B cell (primary cell): ENCODE measurements around the gene SLC25A25. TPM values are rescaled to one million over a fixed set of nuclear protein-coding genes. Genes with fewer than 3 reads are reported as not detected.

Experiments used
- ATAC-seq: fragments of 200-7000 bp; cut with Tn5 transposase; one replicate; pipeline ENCODE4 v1.10.0; 2021; ENCODE audit warnings: low read depth, mild to moderate bottlenecking, moderate number of reproducible peaks, moderate library complexity
- CTCF ChIA-PET: fragments of 350-600 bp; sonication (Branson Sonifier 250); formaldehyde crosslinking; loops from one replicate; lab custom pipeline; 2021; ENCODE audit warnings: antibody characterized with exemption, inconsistent platforms; lab: Charles Lee
- POLR2A ChIA-PET: fragments of 350-600 bp; sonication (Branson Sonifier 250); formaldehyde crosslinking; loops from one replicate; lab custom pipeline; 2021; ENCODE audit warnings: antibody characterized with exemption; lab: Charles Lee
- DNase-seq: peaks from one replicate; pipeline ENCODE4 v3.0.0; 2013
- H2AFZ ChIP-seq: 2 replicates; pipeline ENCODE4 v1.6.1; 2012; ENCODE audit warnings: mild to moderate bottlenecking, low read depth, low read length; ENCODE audit not compliant: insufficient read depth, poor library complexity, severe bottlenecking
- H3K27ac ChIP-seq, 2 donors: 1 replicate in 1 of 2; 2 replicates in 1 of 2; pipeline ENCODE4 v1.5.1; 2012 to 2013; ENCODE audit warnings: low read length in 2 of 2, mild to moderate bottlenecking in 2 of 2, moderate library complexity in 1 of 2
- H3K27me3 ChIP-seq, 4 experiments: fragments of 200-600 bp in 1 of 4; sonication (generic) in 1 of 4; replicated peaks in 1 of 4; 1 replicate in 2 of 4; 2 replicates in 2 of 4; pipeline versions ENCODE4 v1.6.1 to v1.7.0; 2013 to 2016; ENCODE audit warnings: low read length in 3 of 4, mild to moderate bottlenecking in 2 of 4, mixed read lengths in 1 of 4, moderate library complexity in 1 of 4; ENCODE audit not compliant: insufficient read depth in 4 of 4, control insufficient read depth in 3 of 4; ENCODE audit errors: control extremely low read depth in 1 of 4
- H3K36me3 ChIP-seq, 2 experiments: replicated peaks in 1 of 2; 1 replicate in 1 of 2; 2 replicates in 1 of 2; pipeline versions ENCODE4 v1.6.1 to v1.7.1; 2013; ENCODE audit warnings: low read length in 1 of 2; ENCODE audit not compliant: insufficient read depth in 2 of 2, control insufficient read depth in 1 of 2; ENCODE audit errors: control extremely low read depth in 1 of 2, extremely low read depth in 1 of 2
- H3K4me1 ChIP-seq, 2 donors: fragments of 200-600 bp in 1 of 2; sonication (generic) in 1 of 2; 1 replicate in 1 of 2; 2 replicates in 1 of 2; pipeline versions ENCODE4 v1.5.1 to v1.6.1; 2013 to 2017; ENCODE audit warnings: low read length in 2 of 2; ENCODE audit not compliant: control insufficient read depth in 2 of 2, insufficient read depth in 2 of 2
- H3K4me2 ChIP-seq: replicated peaks from 2 replicates; pipeline ENCODE3; 2012; ENCODE audit warnings: mild to moderate bottlenecking, low read depth, low read length; ENCODE audit not compliant: poor library complexity, severe bottlenecking
- H3K4me3 ChIP-seq, 5 experiments: fragments of 200-600 bp in 1 of 5; sonication (generic) in 1 of 5; 1 replicate in 3 of 5; 2 replicates in 2 of 5; pipeline versions ENCODE4 v1.5.1 to v1.7.0; 2011 to 2016; ENCODE audit warnings: low read length in 4 of 5, mild to moderate bottlenecking in 4 of 5, low read depth in 2 of 5, control low read depth in 1 of 5, moderate library complexity in 1 of 5; ENCODE audit not compliant: insufficient read depth in 1 of 5; ENCODE audit errors: control extremely low read depth in 1 of 5, extremely low read depth in 1 of 5
- H3K79me2 ChIP-seq: fragments of 200-600 bp; sonication (generic); one replicate; pipeline ENCODE4 v1.6.0; 2016; ENCODE audit warnings: low read length; ENCODE audit not compliant: control insufficient read depth, insufficient read depth
- H3K9ac ChIP-seq: fragments of 200-600 bp; sonication (generic); 2 replicates; pipeline ENCODE4 v1.6.1; 2017; ENCODE audit warnings: mild to moderate bottlenecking, low read length, moderate library complexity
- H3K9me3 ChIP-seq, 3 donors: one replicate each; pipeline versions ENCODE4 v1.6.1 to v1.7.1; 2013; ENCODE audit warnings: low read length in 2 of 3; ENCODE audit not compliant: control insufficient read depth in 2 of 3, insufficient read depth in 1 of 3; ENCODE audit errors: control extremely low read depth in 1 of 3
- H4K20me1 ChIP-seq: 2 replicates; pipeline ENCODE4 v1.6.0; 2012; ENCODE audit warnings: mild to moderate bottlenecking, low read length; ENCODE audit not compliant: insufficient read depth, control insufficient read depth, poor library complexity, severe bottlenecking
- H3K27ac Mint-ChIP-seq: one replicate; pipeline ENCODE4 v1.8.0; 2021; ENCODE audit warnings: mixed read lengths
- H3K27me3 Mint-ChIP-seq: one replicate; pipeline ENCODE4 v1.8.0; 2021; ENCODE audit warnings: mixed read lengths
- H3K4me1 Mint-ChIP-seq: one replicate; pipeline ENCODE4 v1.8.0; 2021; ENCODE audit warnings: mixed read lengths
- H3K4me3 Mint-ChIP-seq: one replicate; pipeline ENCODE4 v1.8.0; 2021; ENCODE audit warnings: mixed read lengths
- H3K9me3 Mint-ChIP-seq: one replicate; pipeline ENCODE4 v1.8.0; 2022; ENCODE audit warnings: mixed read lengths; ENCODE audit not compliant: insufficient read depth
- WGBS: methylation state at CpG from one replicate; pipeline ENCODE4 v1.1.5; 2013; ENCODE audit warnings: missing lambda C conversion rate; ENCODE audit not compliant: insufficient coverage; 5-methylcytosine and 5-hydroxymethylcytosine counted together
- intact Hi-C: fragments of 100-400 bp; cut with micrococcal nuclease; formaldehyde crosslinking; loops from one replicate; pipeline ENCODE4 v1.10.0; 2022
- polyA plus RNA-seq: library from polyadenylated mRNA; depleted of rRNA; stranded (reverse); fragments of >200 nt; gene quantifications from 2 replicates; pipeline ENCODE4 v1.2.3, GENCODE V29; 2012
- total RNA-seq, 2 donors: library from RNA; stranded (reverse); fragments of 120-200 nt in 1 of 2; gene quantifications; 1 replicate in 1 of 2; 2 replicates in 1 of 2; pipeline versions ENCODE4 v1.2.3 to v1.2.4, GENCODE V29; 2013 to 2022
- TF ChIP-seq, protein P1 (sequence below): fragments of 200-600 bp; IDR thresholded peaks from one replicate; pipeline ENCODE4 v1.8.0; 2022; ENCODE audit warnings: antibody characterized with exemption, mild to moderate bottlenecking

Gene SLC25A25
- total and polyA plus RNA-seq, 2 donors (not counting 1 experiment from before 2014, with no cell fraction given): 12.1 to 18.6 TPM

DNA sequence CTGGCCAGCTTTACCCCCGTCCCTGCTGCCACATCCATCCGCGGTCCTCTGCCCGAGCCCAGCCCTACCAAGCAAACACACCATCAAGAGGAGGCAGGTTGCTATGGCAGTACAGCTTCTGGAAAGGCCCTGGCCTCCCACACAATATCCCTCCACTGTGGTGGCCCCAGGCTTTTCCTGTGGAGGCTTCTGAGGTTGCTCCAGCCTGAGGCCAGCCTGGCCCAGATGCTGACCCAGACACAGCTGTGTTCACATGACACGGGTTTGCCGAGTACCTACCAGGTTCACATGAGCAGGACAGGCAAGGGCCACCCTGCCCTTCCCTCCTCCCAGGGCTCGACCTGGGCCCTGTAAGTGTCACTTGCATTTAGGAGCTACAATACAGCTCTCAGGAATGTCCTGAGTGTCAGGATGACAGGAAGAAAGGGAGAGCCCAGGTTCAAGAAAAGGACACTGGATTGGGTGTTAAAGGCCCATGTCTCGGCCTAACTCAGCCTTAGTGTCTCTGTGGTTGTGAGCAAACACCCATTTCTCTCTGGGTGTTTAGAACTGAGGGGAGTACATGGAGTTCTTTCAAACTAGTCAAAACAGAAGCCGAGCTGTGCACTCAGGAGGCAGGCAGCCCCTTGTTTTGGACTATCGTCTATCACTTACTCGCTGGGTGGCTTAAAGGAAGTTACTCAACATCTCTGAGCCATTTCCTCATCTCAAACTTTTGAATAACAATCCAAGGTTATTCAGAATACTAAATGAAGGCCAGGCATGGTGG is 41.1 kb upstream of the SLC25A25 start:
- H2AFZ ChIP-seq: peak overlapping the region; percentile 2
- peak overlapping the region; percentile 50 for H3K4me2 ChIP-seq

More for the DNA sequence above, 41.1 kb upstream of the SLC25A25 start:
- POLR2A ChIA-PET: interaction anchor here (0.6 to 12.8 kb wide), 14 partner anchors 7 to 1862 kb away, joined by 3 to 212 read pairs (median 6); partner anchors contain the start of gene EEIG1
- no peaks in the 10 kb centered on the region for H3K9me3 ChIP-seq
- peak overlapping the region; percentile 1 for H3K9ac ChIP-seq
- no peaks in the 10 kb centered on the region for H3K36me3 ChIP-seq
- H3K27ac Mint-ChIP-seq: peak overlapping the region; percentile 96
- ATAC-seq (peak; percentile 4), DNase-seq (no peak)
- peak overlapping the region in 1 of 5 experiments; percentile 22 for H3K4me3 ChIP-seq
- peaks cover 73 to 94% of the 10 kb centered on the region in 2 donors for H3K4me1 ChIP-seq
- intact Hi-C loops: loop anchor here (1.0 to 5.0 kb wide), 4 partner anchors 8 to 43 kb away; partner anchors contain the start of genes NAIF1 and SLC25A25
- H4K20me1 ChIP-seq: no peaks in the 10 kb centered on the region
- H3K9me3 Mint-ChIP-seq: no peaks in the 10 kb centered on the region
- WGBS: 55% methylated on average over 10 of the region's 11 CpGs
- H3K4me1 Mint-ChIP-seq: peaks cover 78% of the 10 kb centered on the region
- CTCF ChIA-PET: interaction anchor here (0.7 to 13.5 kb wide), 8 partner anchors 8 to 88 kb away, joined by 3 to 282 read pairs (median 28); partner anchors contain the start of gene EEIG1
- no peaks in the 10 kb centered on the region for H3K79me2 ChIP-seq
- no peaks in the 10 kb centered on the region for H3K27me3 Mint-ChIP-seq
- TF ChIP-seq, protein P1, sequence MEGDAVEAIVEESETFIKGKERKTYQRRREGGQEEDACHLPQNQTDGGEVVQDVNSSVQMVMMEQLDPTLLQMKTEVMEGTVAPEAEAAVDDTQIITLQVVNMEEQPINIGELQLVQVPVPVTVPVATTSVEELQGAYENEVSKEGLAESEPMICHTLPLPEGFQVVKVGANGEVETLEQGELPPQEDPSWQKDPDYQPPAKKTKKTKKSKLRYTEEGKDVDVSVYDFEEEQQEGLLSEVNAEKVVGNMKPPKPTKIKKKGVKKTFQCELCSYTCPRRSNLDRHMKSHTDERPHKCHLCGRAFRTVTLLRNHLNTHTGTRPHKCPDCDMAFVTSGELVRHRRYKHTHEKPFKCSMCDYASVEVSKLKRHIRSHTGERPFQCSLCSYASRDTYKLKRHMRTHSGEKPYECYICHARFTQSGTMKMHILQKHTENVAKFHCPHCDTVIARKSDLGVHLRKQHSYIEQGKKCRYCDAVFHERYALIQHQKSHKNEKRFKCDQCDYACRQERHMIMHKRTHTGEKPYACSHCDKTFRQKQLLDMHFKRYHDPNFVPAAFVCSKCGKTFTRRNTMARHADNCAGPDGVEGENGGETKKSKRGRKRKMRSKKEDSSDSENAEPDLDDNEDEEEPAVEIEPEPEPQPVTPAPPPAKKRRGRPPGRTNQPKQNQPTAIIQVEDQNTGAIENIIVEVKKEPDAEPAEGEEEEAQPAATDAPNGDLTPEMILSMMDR: no peak
- no peaks in the 10 kb centered on the region for H3K27me3 ChIP-seq
- H3K27ac ChIP-seq: peak overlapping the region; percentile 88 to 100
- H3K4me3 Mint-ChIP-seq: peak overlapping the region; percentile 81
